GM23338 (cell line): ENCODE measurements around the gene GMPPA. TPM values are rescaled to one million over a fixed set of nuclear protein-coding genes. Genes with fewer than 3 reads are reported as not detected.
A peak's percentile ranks its signal among the peaks of the same experiment; 100 is the strongest.

ENCODE experiments used
- ATAC-seq: fragments of 200-7000 bp; cut with Tn5 transposase; 3 replicates; pipeline ENCODE4 v1.9.1; 2020
- DNase-seq: peaks from one replicate; pipeline ENCODE4 v3.0.0-alpha.2; 2015; ENCODE audit warnings: low spot score
- H2AFZ ChIP-seq: fragments of 200-600 bp; sonication (generic); 2 replicates; pipeline ENCODE4 v1.8.0; 2016; ENCODE audit warnings: antibody characterized with exemption, mild to moderate bottlenecking, moderate library complexity
- H3F3A ChIP-seq: fragments of 200-600 bp; sonication (generic); replicated peaks from 2 replicates; pipeline ENCODE4 v1.8.0; 2017; ENCODE audit warnings: antibody characterized with exemption, mixed run types, low read depth
- H3K27ac ChIP-seq: fragments of 200-600 bp; sonication (generic); 2 replicates; pipeline ENCODE4 v1.6.1; 2016; ENCODE audit warnings: low read depth
- H3K27me3 ChIP-seq: fragments of 200-600 bp; sonication (generic); 2 replicates; pipeline ENCODE4 v1.8.0; 2016; ENCODE audit warnings: mild to moderate bottlenecking, mixed run types, moderate library complexity; ENCODE audit not compliant: insufficient read depth
- H3K36me3 ChIP-seq: fragments of 200-600 bp; sonication (generic); 2 replicates; pipeline ENCODE4 v1.8.0; 2016; ENCODE audit warnings: mild to moderate bottlenecking; ENCODE audit not compliant: insufficient read depth
- H3K4me1 ChIP-seq: fragments of 200-600 bp; sonication (generic); 2 replicates; pipeline ENCODE4 v1.8.0; 2016; ENCODE audit warnings: mild to moderate bottlenecking, moderate library complexity; ENCODE audit not compliant: insufficient read depth
- H3K4me2 ChIP-seq: fragments of 200-600 bp; sonication (generic); 2 replicates; pipeline ENCODE4 v1.7.1; 2017; ENCODE audit warnings: mixed run types
- H3K4me3 ChIP-seq: fragments of 200-600 bp; sonication (generic); 2 replicates; pipeline ENCODE4 v1.6.1; 2016; ENCODE audit warnings: mixed run types
- H3K79me2 ChIP-seq: fragments of 200-600 bp; sonication (generic); replicated peaks from 2 replicates; pipeline ENCODE4 v1.8.0; 2017; ENCODE audit warnings: mild to moderate bottlenecking; ENCODE audit not compliant: insufficient read depth
- H3K9me2 ChIP-seq: fragments of 200-600 bp; sonication (generic); 2 replicates; pipeline ENCODE4 v1.8.0; 2017; ENCODE audit not compliant: insufficient read depth
- H4K20me1 ChIP-seq: fragments of 200-600 bp; sonication (generic); replicated peaks from 2 replicates; pipeline ENCODE4 v1.8.0; 2017; ENCODE audit warnings: mild to moderate bottlenecking; ENCODE audit not compliant: insufficient read depth
- H3K27ac Mint-ChIP-seq: 2 replicates; pipeline ENCODE4 v1.8.0; 2020; ENCODE audit warnings: inconsistent platforms, mild to moderate bottlenecking, moderate library complexity, mixed read lengths
- H3K27me3 Mint-ChIP-seq: 3 replicates; pipeline ENCODE4 v1.8.0; 2022; ENCODE audit warnings: low read depth, mild to moderate bottlenecking, moderate library complexity, mixed read lengths, inconsistent platforms; ENCODE audit not compliant: insufficient read depth, poor library complexity
- H3K36me3 Mint-ChIP-seq: 3 replicates; pipeline ENCODE4 v1.8.0; 2021; ENCODE audit warnings: low read depth, mild to moderate bottlenecking, inconsistent platforms, moderate library complexity, mixed read lengths
- H3K4me1 Mint-ChIP-seq: 3 replicates; pipeline ENCODE4 v1.8.0; 2020; ENCODE audit warnings: mild to moderate bottlenecking, inconsistent platforms, mixed read lengths
- H3K4me3 Mint-ChIP-seq: 3 replicates; pipeline ENCODE4 v1.8.0; 2021; ENCODE audit warnings: moderate library complexity, mild to moderate bottlenecking, inconsistent platforms, mixed read lengths
- H3K9me3 Mint-ChIP-seq: 3 replicates; pipeline ENCODE4 v1.8.0; 2020; ENCODE audit warnings: moderate library complexity, mild to moderate bottlenecking, inconsistent platforms, mixed read lengths
- NANOG ChIP-seq: IDR thresholded peaks from 2 replicates; pipeline ENCODE4 v1.6.1; 2016; ENCODE audit warnings: antibody characterized with exemption, borderline replicate concordance
- POLR2AphosphoS5 ChIP-seq: IDR thresholded peaks from 2 replicates; pipeline ENCODE4 v1.6.1; 2016; ENCODE audit warnings: antibody characterized with exemption, low read depth
- ZNF331 ChIP-seq: fragments of 250-450 bp; sonication (Bioruptor Pico); IDR thresholded peaks from 2 replicates; pipeline ENCODE4 v1.5.0; 2020; ENCODE audit warnings: low read depth, mild to moderate bottlenecking, moderate library complexity
- polyA plus RNA-seq: library from polyadenylated mRNA; unstranded; fragments of >200 nt; fragmentation: Nextera tagmentation; extraction: Ambion mirVana; gene quantifications from 2 replicates; pipeline ENCODE4 v1.2.1, GENCODE V29; 2016
- total RNA-seq: library from RNA; depleted of rRNA; stranded (reverse); fragments of >200 nt; shearing (Covaris generic); gene quantifications from 2 replicates; pipeline ENCODE4 v1.2.3, GENCODE V29; 2014
- TF ChIP-seq, protein P1 (sequence below): IDR thresholded peaks from 2 replicates; pipeline ENCODE4 v1.6.1; 2016; ENCODE audit warnings: antibody characterized with exemption
- TF ChIP-seq, protein P2 (sequence below): fragments of 250-450 bp; sonication (Bioruptor Pico); IDR thresholded peaks from 2 replicates; pipeline ENCODE4 v1.5.0; 2020; ENCODE audit warnings: mild to moderate bottlenecking, moderate library complexity
- TF ChIP-seq, protein P3 (sequence below), 2 experiments: fragments of 200-600 bp in 1 of 2; sonication (generic) in 1 of 2; conservative IDR thresholded peaks; 2 replicates each; pipeline versions ENCODE4 v1.5.1 to v1.6.1; 2016 to 2017; ENCODE audit warnings: antibody characterized with exemption in 2 of 2, low read depth in 2 of 2, mild to moderate bottlenecking in 2 of 2, moderate library complexity in 1 of 2

GMPPA gene
- total and polyA plus RNA-seq, 2 experiments from 2014 or later = 27.0 to 33.8 TPM

GRCh38 chr2:219542931-219543595, 44.4 kb downstream of the GMPPA start:
- peaks cover 9% of the 10 kb centered on the region; the same call in 1 of the 2 replicates for H3K27me3 ChIP-seq
- Mint-ChIP-seq H3K4me3 (peak overlapping the region; percentile 93), H3K27ac (peak overlapping the region; percentile 74; the same call in 1 of the 2 replicates), H3K9me3 (no peaks in the 10 kb centered on the region; the same call in 2 of the 3 replicates), H3K27me3 (peaks cover 28% of the 10 kb centered on the region), H3K4me1 (peaks cover 28% of the 10 kb centered on the region), H3K36me3 (peaks cover 41% of the 10 kb centered on the region)
- peaks cover 16% of the 10 kb centered on the region for H3K4me1 ChIP-seq
- no peaks in the 10 kb centered on the region for H3K9me2 ChIP-seq
- TF ChIP-seq, protein P1, sequence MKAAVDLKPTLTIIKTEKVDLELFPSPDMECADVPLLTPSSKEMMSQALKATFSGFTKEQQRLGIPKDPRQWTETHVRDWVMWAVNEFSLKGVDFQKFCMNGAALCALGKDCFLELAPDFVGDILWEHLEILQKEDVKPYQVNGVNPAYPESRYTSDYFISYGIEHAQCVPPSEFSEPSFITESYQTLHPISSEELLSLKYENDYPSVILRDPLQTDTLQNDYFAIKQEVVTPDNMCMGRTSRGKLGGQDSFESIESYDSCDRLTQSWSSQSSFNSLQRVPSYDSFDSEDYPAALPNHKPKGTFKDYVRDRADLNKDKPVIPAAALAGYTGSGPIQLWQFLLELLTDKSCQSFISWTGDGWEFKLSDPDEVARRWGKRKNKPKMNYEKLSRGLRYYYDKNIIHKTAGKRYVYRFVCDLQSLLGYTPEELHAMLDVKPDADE = no peak
- TF ChIP-seq POLR2AphosphoS5 = no peak
- TF ChIP-seq ZNF331 (CRISPR knock-in tag) = no peak
- TF ChIP-seq, protein P2, sequence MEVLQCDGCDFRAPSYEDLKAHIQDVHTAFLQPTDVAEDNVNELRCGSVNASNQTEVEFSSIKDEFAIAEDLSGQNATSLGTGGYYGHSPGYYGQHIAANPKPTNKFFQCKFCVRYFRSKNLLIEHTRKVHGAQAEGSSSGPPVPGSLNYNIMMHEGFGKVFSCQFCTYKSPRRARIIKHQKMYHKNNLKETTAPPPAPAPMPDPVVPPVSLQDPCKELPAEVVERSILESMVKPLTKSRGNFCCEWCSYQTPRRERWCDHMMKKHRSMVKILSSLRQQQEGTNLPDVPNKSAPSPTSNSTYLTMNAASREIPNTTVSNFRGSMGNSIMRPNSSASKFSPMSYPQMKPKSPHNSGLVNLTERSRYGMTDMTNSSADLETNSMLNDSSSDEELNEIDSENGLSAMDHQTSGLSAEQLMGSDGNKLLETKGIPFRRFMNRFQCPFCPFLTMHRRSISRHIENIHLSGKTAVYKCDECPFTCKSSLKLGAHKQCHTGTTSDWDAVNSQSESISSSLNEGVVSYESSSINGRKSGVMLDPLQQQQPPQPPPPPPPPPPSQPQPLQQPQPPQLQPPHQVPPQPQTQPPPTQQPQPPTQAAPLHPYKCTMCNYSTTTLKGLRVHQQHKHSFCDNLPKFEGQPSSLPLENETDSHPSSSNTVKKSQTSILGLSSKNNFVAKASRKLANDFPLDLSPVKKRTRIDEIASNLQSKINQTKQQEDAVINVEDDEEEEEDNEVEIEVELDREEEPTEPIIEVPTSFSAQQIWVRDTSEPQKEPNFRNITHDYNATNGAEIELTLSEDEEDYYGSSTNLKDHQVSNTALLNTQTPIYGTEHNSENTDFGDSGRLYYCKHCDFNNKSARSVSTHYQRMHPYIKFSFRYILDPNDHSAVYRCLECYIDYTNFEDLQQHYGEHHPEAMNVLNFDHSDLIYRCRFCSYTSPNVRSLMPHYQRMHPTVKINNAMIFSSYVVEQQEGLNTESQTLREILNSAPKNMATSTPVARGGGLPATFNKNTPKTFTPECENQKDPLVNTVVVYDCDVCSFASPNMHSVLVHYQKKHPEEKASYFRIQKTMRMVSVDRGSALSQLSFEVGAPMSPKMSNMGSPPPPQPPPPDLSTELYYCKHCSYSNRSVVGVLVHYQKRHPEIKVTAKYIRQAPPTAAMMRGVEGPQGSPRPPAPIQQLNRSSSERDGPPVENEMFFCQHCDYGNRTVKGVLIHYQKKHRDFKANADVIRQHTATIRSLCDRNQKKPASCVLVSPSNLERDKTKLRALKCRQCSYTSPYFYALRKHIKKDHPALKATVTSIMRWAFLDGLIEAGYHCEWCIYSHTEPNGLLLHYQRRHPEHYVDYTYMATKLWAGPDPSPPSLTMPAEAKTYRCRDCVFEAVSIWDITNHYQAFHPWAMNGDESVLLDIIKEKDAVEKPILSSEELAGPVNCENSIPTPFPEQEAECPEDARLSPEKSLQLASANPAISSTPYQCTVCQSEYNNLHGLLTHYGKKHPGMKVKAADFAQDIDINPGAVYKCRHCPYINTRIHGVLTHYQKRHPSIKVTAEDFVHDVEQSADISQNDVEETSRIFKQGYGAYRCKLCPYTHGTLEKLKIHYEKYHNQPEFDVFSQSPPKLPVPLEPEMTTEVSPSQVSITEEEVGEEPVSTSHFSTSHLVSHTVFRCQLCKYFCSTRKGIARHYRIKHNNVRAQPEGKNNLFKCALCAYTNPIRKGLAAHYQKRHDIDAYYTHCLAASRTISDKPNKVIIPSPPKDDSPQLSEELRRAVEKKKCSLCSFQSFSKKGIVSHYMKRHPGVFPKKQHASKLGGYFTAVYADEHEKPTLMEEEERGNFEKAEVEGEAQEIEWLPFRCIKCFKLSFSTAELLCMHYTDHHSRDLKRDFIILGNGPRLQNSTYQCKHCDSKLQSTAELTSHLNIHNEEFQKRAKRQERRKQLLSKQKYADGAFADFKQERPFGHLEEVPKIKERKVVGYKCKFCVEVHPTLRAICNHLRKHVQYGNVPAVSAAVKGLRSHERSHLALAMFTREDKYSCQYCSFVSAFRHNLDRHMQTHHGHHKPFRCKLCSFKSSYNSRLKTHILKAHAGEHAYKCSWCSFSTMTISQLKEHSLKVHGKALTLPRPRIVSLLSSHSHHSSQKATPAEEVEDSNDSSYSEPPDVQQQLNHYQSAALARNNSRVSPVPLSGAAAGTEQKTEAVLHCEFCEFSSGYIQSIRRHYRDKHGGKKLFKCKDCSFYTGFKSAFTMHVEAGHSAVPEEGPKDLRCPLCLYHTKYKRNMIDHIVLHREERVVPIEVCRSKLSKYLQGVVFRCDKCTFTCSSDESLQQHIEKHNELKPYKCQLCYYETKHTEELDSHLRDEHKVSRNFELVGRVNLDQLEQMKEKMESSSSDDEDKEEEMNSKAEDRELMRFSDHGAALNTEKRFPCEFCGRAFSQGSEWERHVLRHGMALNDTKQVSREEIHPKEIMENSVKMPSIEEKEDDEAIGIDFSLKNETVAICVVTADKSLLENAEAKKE = no peak
- no peak for TF ChIP-seq NANOG
- TF ChIP-seq, protein P3, sequence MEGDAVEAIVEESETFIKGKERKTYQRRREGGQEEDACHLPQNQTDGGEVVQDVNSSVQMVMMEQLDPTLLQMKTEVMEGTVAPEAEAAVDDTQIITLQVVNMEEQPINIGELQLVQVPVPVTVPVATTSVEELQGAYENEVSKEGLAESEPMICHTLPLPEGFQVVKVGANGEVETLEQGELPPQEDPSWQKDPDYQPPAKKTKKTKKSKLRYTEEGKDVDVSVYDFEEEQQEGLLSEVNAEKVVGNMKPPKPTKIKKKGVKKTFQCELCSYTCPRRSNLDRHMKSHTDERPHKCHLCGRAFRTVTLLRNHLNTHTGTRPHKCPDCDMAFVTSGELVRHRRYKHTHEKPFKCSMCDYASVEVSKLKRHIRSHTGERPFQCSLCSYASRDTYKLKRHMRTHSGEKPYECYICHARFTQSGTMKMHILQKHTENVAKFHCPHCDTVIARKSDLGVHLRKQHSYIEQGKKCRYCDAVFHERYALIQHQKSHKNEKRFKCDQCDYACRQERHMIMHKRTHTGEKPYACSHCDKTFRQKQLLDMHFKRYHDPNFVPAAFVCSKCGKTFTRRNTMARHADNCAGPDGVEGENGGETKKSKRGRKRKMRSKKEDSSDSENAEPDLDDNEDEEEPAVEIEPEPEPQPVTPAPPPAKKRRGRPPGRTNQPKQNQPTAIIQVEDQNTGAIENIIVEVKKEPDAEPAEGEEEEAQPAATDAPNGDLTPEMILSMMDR (conservative IDR thresholded peaks at IDR 0.05; ENCODE audit: low read depth in 2 of 2) = no peak
- H3K27ac ChIP-seq = peak overlapping the region; percentile 55; the same call in 1 of the 2 replicates
- H4K20me1 ChIP-seq = peaks cover 23% of the 10 kb centered on the region
- peaks cover 9% of the 10 kb centered on the region for H3K36me3 ChIP-seq
- H2AFZ ChIP-seq = peak overlapping the region; percentile 52; the same call in 1 of the 2 replicates
- H3K4me3 ChIP-seq = peak overlapping the region; percentile 96
- H3K79me2 ChIP-seq = peaks cover 14% of the 10 kb centered on the region
- DNase-seq (peak; percentile 50), ATAC-seq (peak; percentile 19)
- peaks cover 17% of the 10 kb centered on the region for H3F3A ChIP-seq
- peak overlapping the region; percentile 99 for H3K4me2 ChIP-seq
